Measurements from ENCODE around the gene RBM23. TPM values are rescaled to one million over a fixed set of nuclear protein-coding genes. Genes with fewer than 3 reads are reported as not detected.
A peak's percentile ranks its signal among the peaks of the same experiment; 100 is the strongest.

RBM23 gene
- total RNA-seq, 1 experiment from 2014 or later = 79.1 TPM

DNA sequence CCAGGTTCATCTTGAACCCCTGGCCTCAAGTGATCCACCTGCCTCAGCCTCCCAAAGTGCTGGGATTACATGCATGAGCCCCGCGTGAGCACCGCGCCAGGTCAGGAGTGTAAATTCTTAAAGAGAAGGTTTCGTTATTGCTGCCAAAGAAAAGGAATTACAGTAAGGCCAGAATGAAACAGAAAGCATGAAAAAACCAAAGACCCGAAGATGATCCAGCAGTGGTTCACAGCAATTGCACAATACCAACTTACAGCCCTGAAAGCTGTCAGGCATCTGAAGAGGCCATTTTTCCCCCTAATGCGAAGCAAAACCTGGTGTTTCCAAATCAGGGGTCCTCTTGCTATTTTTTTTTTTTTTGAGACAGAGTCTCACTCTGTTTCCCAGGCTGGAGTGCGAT is 10.3 kb downstream of the RBM23 start:
- Histone ChIP-seq H3K4me1 (ENCODE audit: low read length) (no peaks in the 10 kb centered on the region), H3K27me3 (ENCODE audit: low read length) (no peaks in the 10 kb centered on the region), H3K4me2 (ENCODE audit: low read depth, low read length, poor library complexity, severe bottlenecking) (no peak overlapping the region), H3K36me3 (ENCODE audit: insufficient read depth, low read length) (peaks cover 54% of the 10 kb centered on the region), H3K9me3 (ENCODE audit: low read length) (no peaks in the 10 kb centered on the region), H3K4me3 (ENCODE audit: low read length) (no peak overlapping the region), H2AFZ (ENCODE audit: low read length) (no peak overlapping the region), H3K9ac (ENCODE audit: low read length) (no peak overlapping the region), H3K79me2 (ENCODE audit: low read length) (peaks cover 30% of the 10 kb centered on the region), H3K27ac (ENCODE audit: low read length) (no peak overlapping the region), H4K20me1 (ENCODE audit: insufficient read depth, low read depth, low read length) (no peaks in the 10 kb centered on the region), H3K9me2 (replicated peaks; ENCODE audit: insufficient read depth, low read length) (no peaks in the 10 kb centered on the region)
- DNase-seq = no peak

DNA sequence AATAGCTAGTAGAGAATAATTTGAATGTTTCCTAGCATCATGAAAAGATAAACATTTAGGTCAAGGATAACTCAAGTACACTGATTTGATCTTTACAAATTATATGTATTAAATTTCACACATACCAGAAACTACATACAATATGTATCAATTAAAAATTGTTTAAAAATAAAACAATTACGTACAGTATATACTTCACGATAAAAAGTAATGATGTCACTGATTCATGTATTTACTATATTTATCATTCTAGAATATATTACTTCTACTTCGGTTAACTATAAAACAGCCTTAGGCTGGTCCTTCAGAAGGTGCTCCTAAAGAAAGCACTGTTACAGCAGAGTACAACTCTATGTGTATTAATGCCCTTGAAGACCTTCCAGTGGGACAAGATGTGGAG is 11.5 kb downstream of the RBM23 start:
- DNase-seq = no peak
- H4K20me1 ChIP-seq (ENCODE audit: insufficient read depth, low read depth, low read length) = no peaks in the 10 kb centered on the region
- no peak overlapping the region for H2AFZ ChIP-seq (ENCODE audit: low read length)
- H3K4me1 ChIP-seq (ENCODE audit: low read length) = no peaks in the 10 kb centered on the region
- no peak overlapping the region for H3K27ac ChIP-seq (ENCODE audit: low read length)
- no peak overlapping the region for H3K4me3 ChIP-seq (ENCODE audit: low read length)
- H3K9ac ChIP-seq (ENCODE audit: low read length) = no peak overlapping the region
- no peaks in the 10 kb centered on the region for H3K9me2 ChIP-seq (replicated peaks; ENCODE audit: insufficient read depth, low read length)
- no peaks in the 10 kb centered on the region for H3K27me3 ChIP-seq (ENCODE audit: low read length)
- H3K79me2 ChIP-seq (ENCODE audit: low read length) = peaks cover 24% of the 10 kb centered on the region
- no peak overlapping the region for H3K4me2 ChIP-seq (ENCODE audit: low read depth, low read length, poor library complexity, severe bottlenecking)
- peaks cover 62% of the 10 kb centered on the region for H3K36me3 ChIP-seq (ENCODE audit: insufficient read depth, low read length)
- no peaks in the 10 kb centered on the region for H3K9me3 ChIP-seq (ENCODE audit: low read length)

DNA sequence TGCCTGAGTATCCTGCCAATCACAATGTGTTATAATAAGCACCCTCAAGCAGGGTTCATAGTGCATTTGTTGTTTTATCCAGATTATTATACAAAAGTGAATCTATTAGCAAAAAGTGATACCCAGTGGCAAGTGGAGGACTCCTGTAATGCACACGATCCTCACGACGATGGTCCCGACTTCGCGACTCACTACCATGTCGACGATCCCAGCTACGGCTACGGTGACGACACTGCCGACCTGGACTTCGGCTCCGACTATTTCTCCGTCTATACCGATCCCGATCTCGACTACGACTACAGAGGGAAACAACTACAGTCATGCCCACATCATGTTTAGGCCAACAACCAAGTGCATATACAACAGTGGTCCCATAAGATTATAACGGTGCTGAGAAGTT is 12.9 kb downstream of the RBM23 start:
- no peaks in the 10 kb centered on the region for H3K9me2 ChIP-seq (replicated peaks; ENCODE audit: insufficient read depth, low read length)
- no peaks in the 10 kb centered on the region for H3K4me1 ChIP-seq (ENCODE audit: low read length)

DNA sequence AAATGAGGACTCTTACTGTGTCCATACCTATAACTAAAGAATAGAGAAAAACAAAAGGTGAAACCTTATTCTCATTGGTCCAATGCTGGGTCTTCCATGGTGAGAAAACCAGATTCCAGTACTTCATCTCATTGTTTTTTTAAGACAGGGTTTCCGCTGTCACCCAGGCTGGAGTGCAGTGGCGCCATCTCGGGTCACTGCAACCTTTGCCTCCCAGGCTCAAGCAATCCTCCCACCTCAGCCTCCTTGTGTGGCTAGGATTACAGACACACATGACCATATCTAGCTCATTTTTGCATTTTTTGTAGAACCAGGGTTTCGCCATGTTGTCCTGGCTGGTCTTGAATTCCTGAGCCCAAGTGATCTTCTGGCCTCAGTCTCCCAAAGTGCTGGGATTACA is 13.3 kb downstream of the RBM23 start:
- Histone ChIP-seq H3K79me2 (ENCODE audit: low read length) (0 out of 2 replicates have a peak, but pooled peaks cover 6% of the 10 kb centered on the region), H3K9me3 (ENCODE audit: low read length) (no peaks in the 10 kb centered on the region), H2AFZ (ENCODE audit: low read length) (no peak overlapping the region), H4K20me1 (ENCODE audit: insufficient read depth, low read depth, low read length) (no peaks in the 10 kb centered on the region), H3K9me2 (replicated peaks; ENCODE audit: insufficient read depth, low read length) (no peaks in the 10 kb centered on the region), H3K27me3 (ENCODE audit: low read length) (no peaks in the 10 kb centered on the region), H3K27ac (ENCODE audit: low read length) (no peak overlapping the region), H3K4me3 (ENCODE audit: low read length) (no peak overlapping the region), H3K4me2 (ENCODE audit: low read depth, low read length, poor library complexity, severe bottlenecking) (no peak overlapping the region), H3K9ac (ENCODE audit: low read length) (no peak overlapping the region), H3K4me1 (ENCODE audit: low read length) (no peaks in the 10 kb centered on the region), H3K36me3 (ENCODE audit: insufficient read depth, low read length) (peaks cover 74% of the 10 kb centered on the region)
- no peak for DNase-seq

More for the DNA sequence above, 12.9 kb downstream of the RBM23 start:
- Histone ChIP-seq H3K27ac (ENCODE audit: low read length) (no peak overlapping the region), H4K20me1 (ENCODE audit: insufficient read depth, low read depth, low read length) (no peaks in the 10 kb centered on the region), H3K27me3 (ENCODE audit: low read length) (no peaks in the 10 kb centered on the region), H3K79me2 (ENCODE audit: low read length) (peaks cover 10% of the 10 kb centered on the region; the same call in 1 of the 2 replicates), H2AFZ (ENCODE audit: low read length) (no peak overlapping the region), H3K36me3 (ENCODE audit: insufficient read depth, low read length) (peaks cover 72% of the 10 kb centered on the region), H3K4me3 (ENCODE audit: low read length) (no peak overlapping the region), H3K4me2 (ENCODE audit: low read depth, low read length, poor library complexity, severe bottlenecking) (no peak overlapping the region), H3K9me3 (ENCODE audit: low read length) (no peaks in the 10 kb centered on the region), H3K9ac (ENCODE audit: low read length) (no peak overlapping the region)
- no peak for DNase-seq

DNA sequence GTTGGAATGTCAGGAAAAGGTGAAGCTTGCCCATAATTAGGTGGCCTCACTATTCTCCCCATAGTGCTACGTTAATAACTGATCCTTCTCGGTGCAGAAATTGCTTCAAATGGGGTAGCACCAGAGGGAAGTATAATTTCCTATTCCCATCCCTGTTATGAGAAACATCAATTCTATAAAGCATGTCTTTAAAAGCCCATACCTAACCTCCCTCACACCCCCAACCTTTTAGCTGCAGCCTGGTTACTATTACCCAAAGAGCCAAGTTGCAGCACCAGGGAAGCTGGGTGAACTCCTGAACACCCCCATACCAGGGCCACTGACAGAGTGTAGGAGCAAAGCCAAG is 15.2 kb downstream of the RBM23 start:
- Histone ChIP-seq H3K9me2 (replicated peaks; ENCODE audit: insufficient read depth, low read length) (no peaks in the 10 kb centered on the region), H3K4me2 (ENCODE audit: low read depth, low read length, poor library complexity, severe bottlenecking) (no peak overlapping the region), H3K4me1 (ENCODE audit: low read length) (peaks cover 3% of the 10 kb centered on the region), H3K9me3 (ENCODE audit: low read length) (no peaks in the 10 kb centered on the region), H3K79me2 (ENCODE audit: low read length) (no peaks in the 10 kb centered on the region), H3K27me3 (ENCODE audit: low read length) (no peaks in the 10 kb centered on the region), H3K9ac (ENCODE audit: low read length) (no peak overlapping the region), H2AFZ (ENCODE audit: low read length) (no peak overlapping the region), H3K27ac (ENCODE audit: low read length) (no peak overlapping the region), H4K20me1 (ENCODE audit: insufficient read depth, low read depth, low read length) (no peaks in the 10 kb centered on the region; the same call in 1 of the 2 replicates), H3K36me3 (ENCODE audit: insufficient read depth, low read length) (peaks cover 64% of the 10 kb centered on the region), H3K4me3 (ENCODE audit: low read length) (no peak overlapping the region)
- DNase-seq = no peak

DNA sequence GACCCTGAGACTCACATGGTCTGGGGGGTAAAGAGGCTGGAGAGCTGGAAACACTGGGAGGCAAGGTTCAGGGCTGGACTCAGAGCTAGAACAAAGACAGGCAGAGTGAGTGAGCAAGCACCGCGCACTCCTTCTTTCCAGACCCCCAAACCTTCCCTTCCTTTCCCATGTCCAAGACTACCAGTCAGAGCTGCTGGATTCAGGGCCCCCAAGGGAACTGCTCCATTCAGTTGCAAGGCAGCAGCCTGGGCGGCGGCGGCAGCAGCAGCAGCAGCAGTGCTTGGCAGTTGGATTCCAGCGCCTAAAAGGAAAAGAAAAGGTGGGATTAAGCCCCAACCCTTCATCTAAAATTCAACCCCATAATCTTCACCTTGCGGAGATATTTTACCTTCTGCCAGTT is 17.1 kb downstream of the RBM23 start:
- DNase-seq = no peak
- Histone ChIP-seq H2AFZ (ENCODE audit: low read length) (no peak overlapping the region), H3K4me3 (ENCODE audit: low read length) (no peak overlapping the region), H3K9me3 (ENCODE audit: low read length) (no peaks in the 10 kb centered on the region), H3K27ac (ENCODE audit: low read length) (no peak overlapping the region), H3K27me3 (ENCODE audit: low read length) (no peaks in the 10 kb centered on the region), H3K36me3 (ENCODE audit: insufficient read depth, low read length) (peaks cover 51% of the 10 kb centered on the region), H3K4me1 (ENCODE audit: low read length) (peaks cover 3% of the 10 kb centered on the region), H4K20me1 (ENCODE audit: insufficient read depth, low read depth, low read length) (no peaks in the 10 kb centered on the region; the same call in 1 of the 2 replicates), H3K79me2 (ENCODE audit: low read length) (no peaks in the 10 kb centered on the region), H3K4me2 (ENCODE audit: low read depth, low read length, poor library complexity, severe bottlenecking) (no peak overlapping the region), H3K9ac (ENCODE audit: low read length) (no peak overlapping the region), H3K9me2 (replicated peaks; ENCODE audit: insufficient read depth, low read length) (no peaks in the 10 kb centered on the region)

DNA sequence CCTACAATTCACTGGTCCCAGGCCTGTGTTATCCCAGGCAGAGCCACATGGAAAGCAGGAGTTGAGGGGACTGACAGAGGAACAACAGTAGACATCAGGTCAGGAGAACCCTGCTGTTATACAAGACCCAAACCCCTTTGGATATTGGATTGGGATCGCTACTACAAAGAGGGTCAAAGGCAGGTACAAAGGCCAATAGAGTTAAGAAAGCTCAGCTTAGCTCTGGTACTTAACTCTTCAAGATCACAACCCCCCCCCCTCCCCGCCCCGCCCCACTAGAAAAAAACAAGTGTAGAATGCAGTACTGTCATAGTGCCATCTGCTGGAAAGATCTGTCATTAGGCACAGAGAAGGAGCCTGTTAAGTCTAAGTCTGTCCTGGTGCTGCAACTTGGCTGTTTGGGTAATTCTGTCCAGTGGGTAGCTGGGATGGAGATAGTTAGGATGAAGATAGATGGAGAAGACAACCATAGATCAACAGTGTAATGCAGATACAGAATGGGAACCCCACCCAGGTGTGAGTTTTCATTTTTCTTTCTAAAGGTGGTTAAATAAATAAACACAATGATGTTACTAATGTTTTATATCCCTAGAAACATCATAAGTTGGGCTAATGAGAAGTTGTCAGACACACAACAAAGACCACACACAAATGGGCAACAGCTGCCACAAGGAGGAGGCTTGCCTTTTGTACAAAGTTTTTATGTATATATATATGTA is 18.7 kb downstream of the RBM23 start:
- Histone ChIP-seq H3K36me3 (ENCODE audit: insufficient read depth, low read length) (peaks cover 36% of the 10 kb centered on the region), H3K27ac (ENCODE audit: low read length) (no peak overlapping the region)

DNA sequence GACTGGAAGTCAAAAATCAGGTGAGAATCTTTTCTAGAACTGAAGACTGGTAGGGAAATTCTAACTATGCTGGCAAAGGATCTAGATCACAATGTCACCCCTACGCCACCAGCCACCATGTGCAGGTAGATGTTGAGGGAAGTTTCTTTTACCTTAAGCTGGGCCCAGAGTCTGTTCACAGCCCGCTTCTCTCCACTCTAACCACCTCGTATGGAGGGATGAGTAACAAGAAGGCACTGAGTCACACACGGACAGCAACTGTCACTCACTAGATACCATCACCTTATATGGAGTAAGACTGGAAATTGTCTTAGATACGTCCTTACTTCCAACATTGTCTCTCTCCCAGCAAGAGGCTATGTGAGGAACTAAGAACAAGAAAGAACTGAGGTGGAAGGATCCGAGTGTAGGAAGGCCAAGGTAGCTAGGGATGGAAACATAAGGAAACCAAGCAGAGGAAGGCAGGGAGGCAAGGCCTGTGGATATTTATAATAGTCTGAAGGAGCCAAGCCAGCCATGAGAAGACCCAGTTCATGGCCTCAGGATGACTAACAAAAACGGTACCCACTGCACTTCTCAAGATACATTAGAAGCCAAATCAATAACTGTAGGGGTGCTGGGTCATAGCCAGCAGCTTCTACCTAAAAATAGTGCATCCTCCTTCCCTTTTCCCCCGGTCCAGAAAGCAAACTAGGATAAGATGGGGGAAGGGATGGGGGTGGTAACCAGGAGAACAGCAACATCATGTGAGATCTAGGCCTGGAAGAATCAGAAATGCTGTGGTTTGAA is 20.5 kb downstream of the RBM23 start:
- H2AFZ ChIP-seq (ENCODE audit: low read length) = no peak overlapping the region
- H3K36me3 ChIP-seq (ENCODE audit: insufficient read depth, low read length) = peaks cover 19% of the 10 kb centered on the region
- H3K4me2 ChIP-seq (ENCODE audit: low read depth, low read length, poor library complexity, severe bottlenecking) = no peak overlapping the region
- no peaks in the 10 kb centered on the region for H3K79me2 ChIP-seq (ENCODE audit: low read length)
- H4K20me1 ChIP-seq (ENCODE audit: insufficient read depth, low read depth, low read length) = no peaks in the 10 kb centered on the region; the same call in 1 of the 2 replicates
- no peak overlapping the region for H3K4me3 ChIP-seq (ENCODE audit: low read length)
- H3K9ac ChIP-seq (ENCODE audit: low read length) = no peak overlapping the region
- no peak overlapping the region for H3K27ac ChIP-seq (ENCODE audit: low read length)
- H3K9me2 ChIP-seq (replicated peaks; ENCODE audit: insufficient read depth, low read length) = no peaks in the 10 kb centered on the region
- H3K4me1 ChIP-seq (ENCODE audit: low read length) = peaks cover 11% of the 10 kb centered on the region
- no peak for DNase-seq
- no peaks in the 10 kb centered on the region for H3K27me3 ChIP-seq (ENCODE audit: low read length)
- no peaks in the 10 kb centered on the region for H3K9me3 ChIP-seq (ENCODE audit: low read length)

More for the DNA sequence above, 18.7 kb downstream of the RBM23 start:
- Histone ChIP-seq H3K9ac (ENCODE audit: low read length) (no peak overlapping the region), H3K4me1 (ENCODE audit: low read length) (peaks cover 3% of the 10 kb centered on the region), H3K4me2 (ENCODE audit: low read depth, low read length, poor library complexity, severe bottlenecking) (no peak overlapping the region), H3K9me3 (ENCODE audit: low read length) (no peaks in the 10 kb centered on the region), H3K27me3 (ENCODE audit: low read length) (no peaks in the 10 kb centered on the region), H4K20me1 (ENCODE audit: insufficient read depth, low read depth, low read length) (no peaks in the 10 kb centered on the region; the same call in 1 of the 2 replicates), H3K4me3 (ENCODE audit: low read length) (no peak overlapping the region), H2AFZ (ENCODE audit: low read length) (no peak overlapping the region), H3K79me2 (ENCODE audit: low read length) (no peaks in the 10 kb centered on the region), H3K9me2 (replicated peaks; ENCODE audit: insufficient read depth, low read length) (no peaks in the 10 kb centered on the region)
- DNase-seq = peak; percentile 91
